Neuronal stem cell (in vitro differentiated cells): ENCODE measurements around the gene UBE2M.
A peak's percentile ranks its signal among the peaks of the same experiment; 100 is the strongest.

Source experiments
- DNase-seq: peaks from one replicate; pipeline ENCODE4 v3.0.0-alpha.2; 2013; ENCODE audit warnings: low spot score
- H2AFZ ChIP-seq: one replicate; pipeline ENCODE4 v1.6.1; 2013; ENCODE audit warnings: mild to moderate bottlenecking, low read length, inconsistent platforms
- H2AK5ac ChIP-seq: 2 replicates; pipeline ENCODE4 v1.6.1; 2013; ENCODE audit warnings: low read depth, mild to moderate bottlenecking, inconsistent platforms, low read length, moderate library complexity, mixed read lengths
- H2BK120ac ChIP-seq: 2 replicates; pipeline ENCODE4 v1.6.1; 2013; ENCODE audit warnings: low read depth, mild to moderate bottlenecking, inconsistent platforms, low read length, moderate library complexity, mixed read lengths
- H2BK12ac ChIP-seq: one replicate; pipeline ENCODE4 v1.6.1; 2013; ENCODE audit warnings: low read length, inconsistent platforms
- H2BK15ac ChIP-seq: 2 replicates; pipeline ENCODE4 v1.6.1; 2013; ENCODE audit warnings: mild to moderate bottlenecking, low read length, inconsistent platforms, mixed read lengths
- H2BK5ac ChIP-seq: one replicate; pipeline ENCODE4 v1.6.1; 2013; ENCODE audit warnings: inconsistent platforms, mild to moderate bottlenecking, low read length, moderate library complexity
- H3K14ac ChIP-seq: one replicate; pipeline ENCODE4 v1.6.1; 2013; ENCODE audit warnings: low read length, inconsistent platforms
- H3K18ac ChIP-seq: 2 replicates; pipeline ENCODE4 v1.6.1; 2013; ENCODE audit warnings: low read length, inconsistent platforms
- H3K23ac ChIP-seq: 2 replicates; pipeline ENCODE4 v1.6.1; 2013; ENCODE audit warnings: low read depth, mild to moderate bottlenecking, mixed read lengths, low read length, inconsistent platforms; ENCODE audit not compliant: poor library complexity
- H3K27ac ChIP-seq: replicated peaks from 3 replicates; pipeline ENCODE4 v1.5.1; 2013; ENCODE audit warnings: low read length, inconsistent platforms
- H3K27me3 ChIP-seq, 3 experiments: 2 replicates each; pipeline ENCODE4 v1.6.1; 2013; ENCODE audit warnings: low read length in 3 of 3, mild to moderate bottlenecking in 2 of 3, inconsistent platforms in 1 of 3, low read depth in 1 of 3, mixed read lengths in 1 of 3, moderate library complexity in 1 of 3; ENCODE audit not compliant: control insufficient read depth in 3 of 3, insufficient read depth in 3 of 3
- H3K36me3 ChIP-seq, 2 donors: replicated peaks in 1 of 2; 2 replicates each; pipeline ENCODE4 v1.6.1; 2013; ENCODE audit warnings: low read length in 2 of 2; ENCODE audit not compliant: control insufficient read depth in 2 of 2, insufficient read depth in 2 of 2
- H3K4ac ChIP-seq: 2 replicates; pipeline ENCODE4 v1.6.1; 2013; ENCODE audit warnings: inconsistent platforms, mild to moderate bottlenecking, low read length, moderate library complexity
- H3K4me1 ChIP-seq, 2 donors: 1 replicate in 1 of 2; 2 replicates in 1 of 2; pipeline ENCODE4 v1.6.1; 2013; ENCODE audit warnings: low read length in 2 of 2, low read depth in 1 of 2; ENCODE audit not compliant: control insufficient read depth in 2 of 2, insufficient read depth in 1 of 2
- H3K4me2 ChIP-seq: one replicate; pipeline ENCODE4 v1.6.1; 2013; ENCODE audit warnings: mild to moderate bottlenecking, low read length, inconsistent platforms; ENCODE audit not compliant: insufficient read depth, poor library complexity, severe bottlenecking
- H3K4me3 ChIP-seq, 2 donors: 2 replicates each; pipeline ENCODE4 v1.5.1; 2013; ENCODE audit warnings: low read length in 2 of 2, mild to moderate bottlenecking in 2 of 2, inconsistent platforms in 1 of 2, moderate library complexity in 1 of 2
- H3K79me1 ChIP-seq: one replicate; pipeline ENCODE4 v1.6.1; 2013; ENCODE audit warnings: low read depth, mild to moderate bottlenecking, inconsistent platforms, low read length, moderate library complexity
- H3K9ac ChIP-seq: one replicate; pipeline ENCODE4 v1.6.1; 2013; ENCODE audit warnings: mild to moderate bottlenecking, low read depth, low read length, inconsistent platforms; ENCODE audit not compliant: poor library complexity
- H3K9me3 ChIP-seq, 2 donors: replicated peaks in 1 of 2; 2 replicates each; pipeline versions ENCODE3 to v1.6.1; 2013; ENCODE audit warnings: low read length in 2 of 2, mild to moderate bottlenecking in 2 of 2, inconsistent platforms in 1 of 2, low read depth in 1 of 2, mixed read lengths in 1 of 2, moderate library complexity in 1 of 2; ENCODE audit not compliant: control insufficient read depth in 2 of 2, insufficient read depth in 1 of 2
- H4K8ac ChIP-seq: one replicate; pipeline ENCODE4 v1.6.1; 2013; ENCODE audit warnings: low read depth, mild to moderate bottlenecking, inconsistent platforms, low read length, moderate library complexity
- H4K91ac ChIP-seq: one replicate; pipeline ENCODE4 v1.6.1; 2013; ENCODE audit warnings: low read length, low read depth, mild to moderate bottlenecking, inconsistent platforms; ENCODE audit not compliant: poor library complexity
- WGBS, 2 donors: extraction: QIAGEN DNeasy Blood & Tissue Kit; methylation state at CpG; one replicate each; pipeline ENCODE4 v1.1.7; 2013; ENCODE audit warnings: missing lambda C conversion rate in 2 of 2, mixed read lengths in 1 of 2; ENCODE audit not compliant: insufficient read length in 2 of 2, insufficient replicate concordance in 1 of 2; ENCODE audit errors: extremely low coverage in 2 of 2; 5-methylcytosine and 5-hydroxymethylcytosine counted together

UBE2M gene

GRCh38 chr19:58585442-58586132 is 27.2 kb upstream of the UBE2M start:
- DNase-seq: no peak
- Histone ChIP-seq H2BK12ac (no peak overlapping the region), H3K18ac (no peak overlapping the region)

GRCh38 chr19:58584498-58585441 is 26.4 kb upstream of the UBE2M start:
- no peak for DNase-seq
- no peak overlapping the region for H2AFZ ChIP-seq
- H3K27me3 ChIP-seq: no peaks in the 10 kb centered on the region
- H3K14ac ChIP-seq: no peak overlapping the region
- peaks cover 13% of the 10 kb centered on the region for H3K79me1 ChIP-seq
- no peak overlapping the region for H3K9ac ChIP-seq
- peaks cover 26 to 49% of the 10 kb centered on the region in 2 donors for H3K36me3 ChIP-seq
- no peak overlapping the region for H3K4ac ChIP-seq
- no peak overlapping the region for H2BK5ac ChIP-seq
- H2BK15ac ChIP-seq: no peak overlapping the region
- H2AK5ac ChIP-seq: no peak overlapping the region
- no peak overlapping the region for H3K23ac ChIP-seq
- H3K18ac ChIP-seq: no peak overlapping the region
- H4K8ac ChIP-seq: no peak overlapping the region
- H3K4me2 ChIP-seq: no peak overlapping the region
- peaks cover 0 to 5% of the 10 kb centered on the region in 2 donors for H3K9me3 ChIP-seq
- no peak overlapping the region for H3K27ac ChIP-seq
- no peak overlapping the region for H4K91ac ChIP-seq
- H3K4me1 ChIP-seq: peaks cover 0 to 2% of the 10 kb centered on the region in 2 donors
- no CpG with 5 or more reads among the region's 9 CpGs for WGBS, 2 donors
- no peak overlapping the region for H2BK12ac ChIP-seq
- H2BK120ac ChIP-seq: no peak overlapping the region
- H3K4me3 ChIP-seq: no peak overlapping the region

More at GRCh38 chr19:58585442-58586132, 27.2 kb upstream of the UBE2M start:
- WGBS, 2 donors: no CpG with 5 or more reads among the region's 6 CpGs
- Histone ChIP-seq H3K4me2 (no peak overlapping the region), H3K4ac (no peak overlapping the region), H2BK5ac (no peak overlapping the region), H2AK5ac (peak overlapping the region; percentile 58), H3K27ac (no peak overlapping the region), H3K9me3 (peaks cover 0 to 5% of the 10 kb centered on the region in 2 donors), H2AFZ (no peak overlapping the region), H4K91ac (no peak overlapping the region), H3K4me1 (peaks cover 0 to 2% of the 10 kb centered on the region in 2 donors), H3K23ac (peak overlapping the region; percentile 68), H3K14ac (no peak overlapping the region), H3K27me3 (no peaks in the 10 kb centered on the region), H2BK15ac (no peak overlapping the region), H3K79me1 (peaks cover 13% of the 10 kb centered on the region), H2BK120ac (no peak overlapping the region), H4K8ac (no peak overlapping the region), H3K4me3 (peak overlapping the region in 1 of 2 donors; percentile 31), H3K9ac (peak overlapping the region; percentile 47), H3K36me3 (peaks cover 26 to 46% of the 10 kb centered on the region in 2 donors)

GRCh38 chr19:58582985-58583384 is 24.6 kb upstream of the UBE2M start:
- H2BK120ac ChIP-seq: peak overlapping the region; percentile 72
- H3K4me1 ChIP-seq: peaks cover 0 to 2% of the 10 kb centered on the region in 2 donors
- H3K18ac ChIP-seq: no peak overlapping the region
- H3K36me3 ChIP-seq: peaks cover 26 to 62% of the 10 kb centered on the region in 2 donors
- H4K8ac ChIP-seq: no peak overlapping the region
- H2AFZ ChIP-seq: no peak overlapping the region
- no peak overlapping the region for H3K14ac ChIP-seq
- WGBS, 2 donors: no CpG with 5 or more reads among the region's 6 CpGs
- H3K27ac ChIP-seq: no peak overlapping the region
- no peak overlapping the region for H3K4me3 ChIP-seq
- H3K79me1 ChIP-seq: peaks cover 16% of the 10 kb centered on the region
- H2AK5ac ChIP-seq: no peak overlapping the region
- H3K23ac ChIP-seq: no peak overlapping the region
- H2BK15ac ChIP-seq: peak overlapping the region; percentile 37
- no peak overlapping the region for H3K4ac ChIP-seq
- no peak overlapping the region for H3K9ac ChIP-seq
- no peak overlapping the region for H2BK5ac ChIP-seq
- peaks cover 0 to 5% of the 10 kb centered on the region in 2 donors for H3K9me3 ChIP-seq
- H3K27me3 ChIP-seq: no peaks in the 10 kb centered on the region
- no peak overlapping the region for H2BK12ac ChIP-seq
- no peak overlapping the region for H3K4me2 ChIP-seq
- no peak overlapping the region for H4K91ac ChIP-seq
- DNase-seq: no peak
